Activated naive CD8-positive, alpha-beta T cell treated with anti-CD3 and anti-CD28 coated beads, Interleukin-2, amount 50 U/mL, for 24 hours (primary cell): ENCODE measurements around the gene PODN.

ENCODE experiments used
- ATAC-seq: fragments of 150-1000 bp; cut with Tn5 transposase; one replicate; pipeline ENCODE4 v1.10.0; 2021
- DNase-seq: peaks from one replicate; pipeline ENCODE4 v3.0.0; 2021
- H3K27ac Mint-ChIP-seq: one replicate; pipeline ENCODE4 v1.8.0; 2021; ENCODE audit warnings: mild to moderate bottlenecking, mixed read lengths
- H3K27me3 Mint-ChIP-seq: one replicate; pipeline ENCODE4 v1.8.0; 2021; ENCODE audit warnings: mixed read lengths
- H3K36me3 Mint-ChIP-seq: one replicate; pipeline ENCODE4 v1.8.0; 2021; ENCODE audit warnings: low read depth, mixed read lengths
- H3K4me1 Mint-ChIP-seq: one replicate; pipeline ENCODE4 v1.8.0; 2021; ENCODE audit warnings: mixed read lengths
- H3K4me3 Mint-ChIP-seq: one replicate; pipeline ENCODE4 v1.8.0; 2021; ENCODE audit warnings: mild to moderate bottlenecking, moderate library complexity, mixed read lengths
- H3K9me3 Mint-ChIP-seq: one replicate; pipeline ENCODE4 v1.8.0; 2021; ENCODE audit warnings: mixed read lengths

Gene PODN

GRCh38 chr1:53117836-53118235 is 55.8 kb downstream of the PODN start:
- DNase-seq (no peak), ATAC-seq (no peak)
- Mint-ChIP-seq H3K36me3 (no peaks in the 10 kb centered on the region), H3K27ac (no peak overlapping the region), H3K27me3 (peaks cover 5% of the 10 kb centered on the region), H3K4me1 (no peaks in the 10 kb centered on the region), H3K9me3 (no peaks in the 10 kb centered on the region), H3K4me3 (no peak overlapping the region)

- Mint-ChIP-seq H3K4me1 (no peaks in the 10 kb centered on the region), H3K27me3 (peaks cover 5% of the 10 kb centered on the region), H3K4me3 (no peak overlapping the region), H3K9me3 (no peaks in the 10 kb centered on the region), H3K36me3 (no peaks in the 10 kb centered on the region), H3K27ac (no peak overlapping the region)
- ATAC-seq, result no peak
- DNase-seq, result no peak
Measured at GRCh38 chr1:53120659-53121058, 58.6 kb downstream of the PODN start.

- H3K27ac Mint-ChIP-seq, result no peak overlapping the region
- H3K4me3 Mint-ChIP-seq, result no peak overlapping the region
- peak; percentile 15 for DNase-seq
- no peaks in the 10 kb centered on the region for H3K4me1 Mint-ChIP-seq
- ATAC-seq, result peak; percentile 59
- no peaks in the 10 kb centered on the region for H3K36me3 Mint-ChIP-seq
- H3K27me3 Mint-ChIP-seq, result peaks cover 5% of the 10 kb centered on the region
- H3K9me3 Mint-ChIP-seq, result no peaks in the 10 kb centered on the region
Measured at GRCh38 chr1:53121319-53122172, 59.5 kb downstream of the PODN start.

- Mint-ChIP-seq H3K27me3 (peaks cover 5% of the 10 kb centered on the region), H3K9me3 (no peaks in the 10 kb centered on the region), H3K27ac (no peak overlapping the region), H3K36me3 (no peaks in the 10 kb centered on the region), H3K4me1 (no peaks in the 10 kb centered on the region), H3K4me3 (no peak overlapping the region)
- ATAC-seq (no peak), DNase-seq (no peak)
Measured at GRCh38 chr1:53122201-53122885, 60.3 kb downstream of the PODN start.

- Mint-ChIP-seq H3K4me3 (no peak overlapping the region), H3K27ac (no peak overlapping the region), H3K4me1 (no peaks in the 10 kb centered on the region), H3K36me3 (no peaks in the 10 kb centered on the region), H3K9me3 (no peaks in the 10 kb centered on the region), H3K27me3 (peaks cover 5% of the 10 kb centered on the region)
- DNase-seq, result no peak
- no peak for ATAC-seq
Measured at GRCh38 chr1:53122961-53123413, 61.0 kb downstream of the PODN start.

GRCh38 chr1:53123453-53124140 is 61.6 kb downstream of the PODN start:
- DNase-seq, result no peak
- Mint-ChIP-seq H3K27me3 (peaks cover 5% of the 10 kb centered on the region), H3K9me3 (no peaks in the 10 kb centered on the region), H3K27ac (no peak overlapping the region), H3K4me3 (no peak overlapping the region), H3K4me1 (no peaks in the 10 kb centered on the region), H3K36me3 (no peaks in the 10 kb centered on the region)
- no peak for ATAC-seq

GRCh38 chr1:53125122-53125521 is 63.1 kb downstream of the PODN start:
- Mint-ChIP-seq H3K4me1 (no peaks in the 10 kb centered on the region), H3K36me3 (no peaks in the 10 kb centered on the region), H3K4me3 (no peak overlapping the region), H3K27ac (no peak overlapping the region), H3K27me3 (peaks cover 5% of the 10 kb centered on the region), H3K9me3 (no peaks in the 10 kb centered on the region)
- ATAC-seq (no peak), DNase-seq (no peak)

GRCh38 chr1:53125623-53126360 is 63.8 kb downstream of the PODN start:
- DNase-seq (no peak), ATAC-seq (no peak)
- H3K27ac Mint-ChIP-seq, result no peak overlapping the region
- no peaks in the 10 kb centered on the region for H3K9me3 Mint-ChIP-seq
- peaks cover 5% of the 10 kb centered on the region for H3K27me3 Mint-ChIP-seq
- no peaks in the 10 kb centered on the region for H3K36me3 Mint-ChIP-seq
- H3K4me3 Mint-ChIP-seq, result no peak overlapping the region
- no peaks in the 10 kb centered on the region for H3K4me1 Mint-ChIP-seq

- Mint-ChIP-seq H3K4me3 (no peak overlapping the region), H3K4me1 (no peaks in the 10 kb centered on the region), H3K27ac (no peak overlapping the region), H3K36me3 (no peaks in the 10 kb centered on the region), H3K9me3 (no peaks in the 10 kb centered on the region), H3K27me3 (no peaks in the 10 kb centered on the region)
- ATAC-seq (no peak), DNase-seq (no peak)
Measured at GRCh38 chr1:53126495-53126894, 64.5 kb downstream of the PODN start.

GRCh38 chr1:53127546-53127945 is 65.5 kb downstream of the PODN start:
- Mint-ChIP-seq H3K4me1 (no peaks in the 10 kb centered on the region), H3K36me3 (no peaks in the 10 kb centered on the region), H3K27me3 (peaks cover 3% of the 10 kb centered on the region), H3K9me3 (no peaks in the 10 kb centered on the region), H3K4me3 (no peak overlapping the region), H3K27ac (no peak overlapping the region)
- ATAC-seq (peak; percentile 35), DNase-seq (no peak)

- H3K9me3 Mint-ChIP-seq, result no peaks in the 10 kb centered on the region
- ATAC-seq, result no peak
- no peaks in the 10 kb centered on the region for H3K4me1 Mint-ChIP-seq
- peaks cover 3% of the 10 kb centered on the region for H3K27me3 Mint-ChIP-seq
- no peak for DNase-seq
- H3K27ac Mint-ChIP-seq, result no peak overlapping the region
- H3K36me3 Mint-ChIP-seq, result no peaks in the 10 kb centered on the region
- H3K4me3 Mint-ChIP-seq, result no peak overlapping the region
Measured at GRCh38 chr1:53128401-53128800, 66.4 kb downstream of the PODN start.

GRCh38 chr1:53129891-53130597 is 68.0 kb downstream of the PODN start:
- peaks cover 3% of the 10 kb centered on the region for H3K27me3 Mint-ChIP-seq
- no peaks in the 10 kb centered on the region for H3K9me3 Mint-ChIP-seq
- ATAC-seq (no peak), DNase-seq (no peak)
- no peak overlapping the region for H3K27ac Mint-ChIP-seq
- no peak overlapping the region for H3K4me3 Mint-ChIP-seq
- H3K36me3 Mint-ChIP-seq, result no peaks in the 10 kb centered on the region
- H3K4me1 Mint-ChIP-seq, result no peaks in the 10 kb centered on the region

- H3K4me3 Mint-ChIP-seq, result no peak overlapping the region
- DNase-seq, result no peak
- no peak overlapping the region for H3K27ac Mint-ChIP-seq
- H3K4me1 Mint-ChIP-seq, result no peaks in the 10 kb centered on the region
- H3K36me3 Mint-ChIP-seq, result no peaks in the 10 kb centered on the region
- ATAC-seq, result no peak
- H3K9me3 Mint-ChIP-seq, result no peaks in the 10 kb centered on the region
- peaks cover 3% of the 10 kb centered on the region for H3K27me3 Mint-ChIP-seq
Measured at GRCh38 chr1:53130598-53130877, 68.5 kb downstream of the PODN start.
